Endometrial microvascular endothelial cells (primary cell): ENCODE measurements around the gene HSPB8. TPM values are rescaled to one million over a fixed set of nuclear protein-coding genes. Genes with fewer than 3 reads are reported as not detected.
"Not testable (repeated sequence)": the region's sequence is repeated elsewhere in the genome, so short reads cannot be mapped to it uniquely, and the experiment has no call there.

ENCODE experiments used
- in situ Hi-C: cut with HindIII; loops from 2 replicates; pipeline ENCODE4 v1.10.0; 2017; ENCODE audit warnings: low sequenced_read_pairs, low pct_unique_long_range_greater_than_20kb; ENCODE audit errors: inconsistent ontology term
- total RNA-seq: library from RNA; depleted of rRNA; stranded (reverse); fragments of >200 nt; gene quantifications from one replicate; pipeline ENCODE4 v1.2.3, GENCODE V29; 2015; ENCODE audit errors: inconsistent ontology term

Gene HSPB8
- total RNA-seq, 1 donor from 2014 or later, result 14.3 TPM

- in situ Hi-C loops, result no loop called here
Observed at GRCh38 chr12:119201789-119202543, 23.2 kb downstream of the HSPB8 start.

- in situ Hi-C loops, result no loop called here
Observed at GRCh38 chr12:119202544-119202943, 23.8 kb downstream of the HSPB8 start.

- in situ Hi-C loops, result no loop called here
Observed at GRCh38 chr12:119204131-119204530, 25.4 kb downstream of the HSPB8 start.

- in situ Hi-C loops, result no loop called here
Observed at GRCh38 chr12:119204671-119205285, 26.0 kb downstream of the HSPB8 start.

- in situ Hi-C loops, result no loop called here
Observed at GRCh38 chr12:119206348-119207062, 27.8 kb downstream of the HSPB8 start.

GRCh38 chr12:119207063-119207560, 28.4 kb downstream of the HSPB8 start:
- in situ Hi-C loops, result no loop called here

GRCh38 chr12:119208626-119209061, 29.9 kb downstream of the HSPB8 start:
- in situ Hi-C loops, result no loop called here

- in situ Hi-C loops, result no loop called here
Observed at GRCh38 chr12:119211884-119212283, 33.2 kb downstream of the HSPB8 start.

- in situ Hi-C loops, result no loop called here
Observed at GRCh38 chr12:119216084-119216483, 37.4 kb downstream of the HSPB8 start.

GRCh38 chr12:119218875-119219274, 40.1 kb downstream of the HSPB8 start:
- in situ Hi-C loops, result not testable (repeated sequence)

- in situ Hi-C loops, result no loop called here
Observed at GRCh38 chr12:119222222-119222951, 43.7 kb downstream of the HSPB8 start.

GRCh38 chr12:119225454-119225853, 46.7 kb downstream of the HSPB8 start:
- in situ Hi-C loops, result no loop called here

- in situ Hi-C loops, result no loop called here
Observed at GRCh38 chr12:119227292-119227691, 48.6 kb downstream of the HSPB8 start.

GRCh38 chr12:119229205-119229604, 50.5 kb downstream of the HSPB8 start:
- in situ Hi-C loops, result no loop called here

GRCh38 chr12:119229837-119230236, 51.1 kb downstream of the HSPB8 start:
- in situ Hi-C loops, result no loop called here

GRCh38 chr12:119230807-119231206, 52.1 kb downstream of the HSPB8 start:
- in situ Hi-C loops, result no loop called here

- in situ Hi-C loops, result no loop called here
Observed at GRCh38 chr12:119231774-119232173, 53.0 kb downstream of the HSPB8 start.

GRCh38 chr12:119235197-119235751, 56.5 kb downstream of the HSPB8 start:
- in situ Hi-C loops, result no loop called here

- in situ Hi-C loops, result no loop called here
Observed at GRCh38 chr12:119236372-119236771, 57.6 kb downstream of the HSPB8 start.
